Neural progenitor cell (in vitro differentiated cells): Measurements from ENCODE around the gene LUC7L3. TPM values are rescaled to one million over a fixed set of nuclear protein-coding genes. Genes with fewer than 3 reads are reported as not detected.
"Not testable (repeated sequence)": the region's sequence is repeated elsewhere in the genome, so short reads cannot be mapped to it uniquely, and the experiment has no call there.

ENCODE experiments used
- DNase-seq: peaks from one replicate; pipeline ENCODE4 v3.0.0-alpha.2; 2016; ENCODE audit warnings: low spot score
- H2AFZ ChIP-seq: fragments of 200-600 bp; sonication (generic); replicated peaks from 2 replicates; pipeline ENCODE4 v1.6.1; 2016; ENCODE audit warnings: antibody characterized with exemption
- H3F3A ChIP-seq: fragments of 200-600 bp; sonication (generic); 2 replicates; pipeline ENCODE4 v1.6.1; 2016; ENCODE audit warnings: antibody characterized with exemption, low read depth
- H3K27ac ChIP-seq: fragments of 200-600 bp; sonication (generic); 2 replicates; pipeline ENCODE4 v1.5.1; 2016; ENCODE audit warnings: mild to moderate bottlenecking
- H3K27me3 ChIP-seq: fragments of 200-600 bp; sonication (generic); 2 replicates; pipeline ENCODE4 v1.6.1; 2016; ENCODE audit warnings: mild to moderate bottlenecking, moderate library complexity
- H3K36me3 ChIP-seq: fragments of 200-600 bp; sonication (generic); 2 replicates; pipeline ENCODE4 v1.5.1; 2016
- H3K4me1 ChIP-seq: fragments of 200-600 bp; sonication (generic); 2 replicates; pipeline ENCODE4 v1.6.1; 2016; ENCODE audit warnings: mixed run types
- H3K4me2 ChIP-seq: fragments of 200-600 bp; sonication (generic); 2 replicates; pipeline ENCODE4 v1.6.1; 2016
- H3K4me3 ChIP-seq: fragments of 200-600 bp; sonication (generic); 2 replicates; pipeline ENCODE4 v1.5.1; 2016
- H3K79me2 ChIP-seq: fragments of 200-600 bp; sonication (generic); 2 replicates; pipeline ENCODE4 v1.6.1; 2016; ENCODE audit warnings: low read depth
- H3K9ac ChIP-seq: fragments of 200-600 bp; sonication (generic); 2 replicates; pipeline ENCODE4 v1.6.1; 2016
- H3K9me3 ChIP-seq: fragments of 200-600 bp; sonication (generic); 2 replicates; pipeline ENCODE4 v1.5.1; 2016; ENCODE audit warnings: low read depth
- H4K20me1 ChIP-seq: fragments of 200-600 bp; sonication (generic); 2 replicates; pipeline ENCODE4 v1.6.1; 2016; ENCODE audit warnings: low read depth
- H3K27ac Mint-ChIP-seq: 3 replicates; pipeline ENCODE4 v1.8.0; 2021; ENCODE audit warnings: mixed read lengths
- H3K27me3 Mint-ChIP-seq: 2 replicates; pipeline ENCODE4 v1.8.0; 2022; ENCODE audit warnings: low read depth, mild to moderate bottlenecking, inconsistent platforms, moderate library complexity, mixed read lengths; ENCODE audit not compliant: insufficient read depth
- H3K36me3 Mint-ChIP-seq: 3 replicates; pipeline ENCODE4 v1.8.0; 2021; ENCODE audit warnings: mixed read lengths
- H3K4me1 Mint-ChIP-seq: 3 replicates; pipeline ENCODE4 v1.8.0; 2021; ENCODE audit warnings: mixed read lengths
- H3K4me3 Mint-ChIP-seq: 3 replicates; pipeline ENCODE4 v1.8.0; 2021; ENCODE audit warnings: mild to moderate bottlenecking, moderate library complexity, mixed read lengths
- H3K9me3 Mint-ChIP-seq: 3 replicates; pipeline ENCODE4 v1.8.0; 2020; ENCODE audit warnings: mixed read lengths
- CTCF ChIP-seq: fragments of 200-600 bp; sonication (generic); IDR thresholded peaks from 2 replicates; pipeline ENCODE4 v1.5.1; 2017; ENCODE audit warnings: antibody characterized with exemption, mild to moderate bottlenecking
- EZH2 ChIP-seq: fragments of 200-600 bp; sonication (generic); IDR thresholded peaks from 2 replicates; pipeline ENCODE4 v1.6.1; 2017; ENCODE audit warnings: antibody characterized with exemption, mild to moderate bottlenecking, moderate library complexity
- EZH2phosphoT487 ChIP-seq: fragments of 200-600 bp; sonication (generic); IDR thresholded peaks from 2 replicates; pipeline ENCODE4 v1.6.1; 2017; ENCODE audit warnings: antibody characterized with exemption
- total RNA-seq: library from RNA; depleted of rRNA; stranded (reverse); fragments of >200 nt; gene quantifications from 2 replicates; pipeline ENCODE4 v1.2.3, GENCODE V29; 2015; ENCODE audit warnings: low replicate concordance

LUC7L3 gene
- total RNA-seq, 1 donor from 2014 or later, result 374 TPM

GRCh38 chr17:50722746-50723145, 3.3 kb downstream of the LUC7L3 start:
- Mint-ChIP-seq H3K36me3 (no peaks in the 10 kb centered on the region), H3K4me1 (peaks cover 31% of the 10 kb centered on the region), H3K27me3 (no peaks in the 10 kb centered on the region), H3K27ac (no peak overlapping the region), H3K9me3 (no peaks in the 10 kb centered on the region), H3K4me3 (peak overlapping the region; percentile 26)
- H3K79me2 ChIP-seq, result peaks cover 84% of the 10 kb centered on the region
- peaks cover 23% of the 10 kb centered on the region for H3F3A ChIP-seq
- no peaks in the 10 kb centered on the region for H3K9me3 ChIP-seq
- H3K4me2 ChIP-seq, result peak overlapping the region; percentile 98
- no peaks in the 10 kb centered on the region for H3K27me3 ChIP-seq
- TF ChIP-seq CTCF, result no peak
- no peak for TF ChIP-seq EZH2
- no peak for TF ChIP-seq EZH2phosphoT487
- H3K9ac ChIP-seq, result no peak overlapping the region
- no peak for DNase-seq
- H3K4me1 ChIP-seq, result peaks cover 23% of the 10 kb centered on the region
- no peak overlapping the region for H2AFZ ChIP-seq
- H3K4me3 ChIP-seq, result peak overlapping the region; percentile 88
- H4K20me1 ChIP-seq, result peaks cover 78% of the 10 kb centered on the region
- no peak overlapping the region for H3K27ac ChIP-seq
- peaks cover 2% of the 10 kb centered on the region for H3K36me3 ChIP-seq

GRCh38 chr17:50724622-50725021, 5.2 kb downstream of the LUC7L3 start:
- H3K9ac ChIP-seq, H3K36me3 ChIP-seq, DNase-seq, H3K27me3 Mint-ChIP-seq, H3K4me2 ChIP-seq, H3K36me3 Mint-ChIP-seq, H3K27me3 ChIP-seq, H3K27ac ChIP-seq, H3K9me3 Mint-ChIP-seq, H3K4me3 ChIP-seq, H2AFZ ChIP-seq, H3K4me3 Mint-ChIP-seq, H3K9me3 ChIP-seq, H3K27ac Mint-ChIP-seq: not testable (repeated sequence)
- Histone ChIP-seq H3K79me2 (peaks cover 100% of the 10 kb centered on the region), H3K4me1 (peaks cover 23% of the 10 kb centered on the region), H3F3A (peaks cover 15% of the 10 kb centered on the region), H4K20me1 (peaks cover 97% of the 10 kb centered on the region)
- H3K4me1 Mint-ChIP-seq, result peaks cover 27% of the 10 kb centered on the region

GRCh38 chr17:50725769-50726655, 6.6 kb downstream of the LUC7L3 start:
- Histone ChIP-seq H3K79me2 (peaks cover 100% of the 10 kb centered on the region), H3K4me2 (peak overlapping the region; percentile 17), H3K27ac (no peak overlapping the region), H3K4me3 (no peak overlapping the region), H3K9ac (no peak overlapping the region), H3K4me1 (peaks cover 21% of the 10 kb centered on the region), H3F3A (peaks cover 15% of the 10 kb centered on the region), H3K36me3 (peaks cover 2% of the 10 kb centered on the region), H3K27me3 (no peaks in the 10 kb centered on the region), H4K20me1 (peaks cover 100% of the 10 kb centered on the region), H2AFZ (no peak overlapping the region), H3K9me3 (no peaks in the 10 kb centered on the region)
- H3K9me3 Mint-ChIP-seq, result no peaks in the 10 kb centered on the region
- H3K4me3 Mint-ChIP-seq, result no peak overlapping the region
- H3K27ac Mint-ChIP-seq, result no peak overlapping the region
- TF ChIP-seq EZH2phosphoT487 (no peak), CTCF (no peak), EZH2 (no peak)
- DNase-seq, result no peak
- H3K36me3 Mint-ChIP-seq, result no peaks in the 10 kb centered on the region
- no peaks in the 10 kb centered on the region for H3K27me3 Mint-ChIP-seq
- H3K4me1 Mint-ChIP-seq, result peaks cover 21% of the 10 kb centered on the region

GRCh38 chr17:50728112-50728429, 8.7 kb downstream of the LUC7L3 start:
- peaks cover 2% of the 10 kb centered on the region for H3K36me3 ChIP-seq
- H3K9me3 ChIP-seq, result no peaks in the 10 kb centered on the region
- H4K20me1 ChIP-seq, result peaks cover 100% of the 10 kb centered on the region
- no peak for TF ChIP-seq EZH2phosphoT487
- no peak for TF ChIP-seq CTCF
- TF ChIP-seq EZH2, result no peak
- peaks cover 3% of the 10 kb centered on the region for H3K4me1 ChIP-seq
- Mint-ChIP-seq H3K27ac (no peak overlapping the region), H3K27me3 (peaks cover 4% of the 10 kb centered on the region), H3K4me1 (peaks cover 5% of the 10 kb centered on the region), H3K9me3 (no peaks in the 10 kb centered on the region), H3K4me3 (no peak overlapping the region), H3K36me3 (peaks cover 8% of the 10 kb centered on the region)
- peaks cover 19% of the 10 kb centered on the region for H3F3A ChIP-seq
- peaks cover 100% of the 10 kb centered on the region for H3K79me2 ChIP-seq
- no peak overlapping the region for H3K4me3 ChIP-seq
- no peak overlapping the region for H3K9ac ChIP-seq
- H3K4me2 ChIP-seq, result no peak overlapping the region
- H2AFZ ChIP-seq, result no peak overlapping the region
- DNase-seq, result no peak
- H3K27ac ChIP-seq, result peak overlapping the region; percentile 54
- no peaks in the 10 kb centered on the region for H3K27me3 ChIP-seq
